GM18868 (cell line): ENCODE results near the gene GPRIN1.

Experiments
- ATAC-seq: cut with Tn5 transposase; IDR thresholded peaks from one replicate; pipeline ENCODE4 v1.9.1; 2021; ENCODE audit warnings: mild to moderate bottlenecking, moderate library complexity; ENCODE audit not compliant: unreplicated experiment

The GPRIN1 gene

GRCh38 chr5:176609724-176610434, at the start of gene GPRIN1:
GPRIN1 (minus strand) TSS chr5:176610156; CDS start chr5:176599834, 10,322 bp downstream.
- ATAC-seq: peak; percentile 70

- no peak for ATAC-seq
Measured at GRCh38 chr5:176659512-176659839, 49.5 kb upstream of the GPRIN1 start.

GRCh38 chr5:176658817-176659511, 49.0 kb upstream of the GPRIN1 start:
- no peak for ATAC-seq

- ATAC-seq: peak; percentile 50
Measured at GRCh38 chr5:176658007-176658599, 48.1 kb upstream of the GPRIN1 start.

GRCh38 chr5:176656467-176656990, 46.6 kb upstream of the GPRIN1 start:
- no peak for ATAC-seq

GRCh38 chr5:176654856-176655255, 44.9 kb upstream of the GPRIN1 start:
- ATAC-seq: no peak

GRCh38 chr5:176653401-176654385, 43.7 kb upstream of the GPRIN1 start:
- ATAC-seq: no peak

- ATAC-seq: no peak
Measured at GRCh38 chr5:176652136-176652535, 42.2 kb upstream of the GPRIN1 start.

GRCh38 chr5:176651472-176651980, 41.6 kb upstream of the GPRIN1 start:
- no peak for ATAC-seq

- no peak for ATAC-seq
Measured at GRCh38 chr5:176650354-176650884, 40.5 kb upstream of the GPRIN1 start.

GRCh38 chr5:176648474-176649194, 38.7 kb upstream of the GPRIN1 start:
- ATAC-seq: no peak

GRCh38 chr5:176647843-176648473, 38.0 kb upstream of the GPRIN1 start:
- ATAC-seq: no peak

GRCh38 chr5:176647030-176647842, 37.3 kb upstream of the GPRIN1 start, which contains the start of gene TSPAN17:
TSPAN17 (plus strand) TSS chr5:176647484; CDS start chr5:176647616, 132 bp downstream.
- ATAC-seq: peak; percentile 94

- peak; percentile 9 for ATAC-seq
Measured at GRCh38 chr5:176646707-176647029, 36.7 kb upstream of the GPRIN1 start.

GRCh38 chr5:176646049-176646706, 36.2 kb upstream of the GPRIN1 start:
- ATAC-seq: no peak

GRCh38 chr5:176644878-176645670, 35.1 kb upstream of the GPRIN1 start:
- ATAC-seq: no peak

- ATAC-seq: no peak
Measured at GRCh38 chr5:176644294-176644693, 34.3 kb upstream of the GPRIN1 start.
